Stimulated activated CD8-positive, alpha-beta memory T cell treated with anti-CD3 and anti-CD28 coated beads, Interleukin-12 subunit alpha, Interleukin-12 subunit beta, amount 100 ng/mL, for 1 hour (primary cell): ENCODE measurements around the gene ZFAND3.
"Not testable (repeated sequence)": the region's sequence is repeated elsewhere in the genome, so short reads cannot be mapped to it uniquely, and the experiment has no call there.

Source experiments
- DNase-seq: peaks from one replicate; pipeline ENCODE4 v3.0.0-alpha.2; 2020; ENCODE audit warnings: low read depth

Gene ZFAND3

GRCh38 chr6:38092465-38092864, 272.9 kb downstream of the ZFAND3 start:
- DNase-seq, result no peak

GRCh38 chr6:38092964-38093363, 273.4 kb downstream of the ZFAND3 start:
- DNase-seq, result no peak

DNA sequence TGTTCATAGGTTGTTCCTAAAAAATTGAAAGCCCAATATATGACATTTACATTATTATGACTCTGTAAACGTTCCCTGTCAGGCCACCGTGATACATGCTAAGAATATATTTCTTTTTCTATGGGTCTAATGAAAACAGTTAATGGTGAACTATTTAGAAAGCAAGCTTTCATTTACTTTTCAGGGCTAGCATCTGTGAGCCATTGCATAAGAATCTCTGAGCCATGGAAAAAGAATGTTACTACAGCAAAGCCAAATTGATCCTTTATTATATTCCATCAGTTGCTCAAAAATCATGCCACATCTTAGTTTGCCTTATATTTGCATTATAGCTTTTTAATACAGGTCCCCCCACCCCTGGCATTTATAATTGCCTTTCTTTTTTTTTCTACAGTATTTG, 275.5 kb downstream of the ZFAND3 start:
- no peak for DNase-seq

DNA sequence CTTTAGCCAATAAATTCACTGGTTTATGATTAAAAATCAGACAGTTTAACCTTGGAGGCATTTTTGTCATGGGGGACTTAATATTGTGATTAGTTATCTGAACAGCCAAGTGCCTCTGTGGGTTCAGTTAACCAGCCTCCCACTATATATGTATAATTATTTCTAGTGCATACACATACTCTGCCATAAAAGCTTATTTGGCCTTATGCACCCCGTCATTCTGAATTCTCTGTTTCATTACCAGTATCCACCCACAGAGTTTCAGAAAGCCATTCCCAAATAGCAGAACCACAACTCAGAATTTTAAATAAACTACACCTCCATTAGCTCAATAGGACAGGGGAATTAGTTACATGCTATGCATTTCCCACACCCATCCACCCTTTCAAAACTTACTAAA, 279.7 kb downstream of the ZFAND3 start:
- DNase-seq, result no peak

DNA sequence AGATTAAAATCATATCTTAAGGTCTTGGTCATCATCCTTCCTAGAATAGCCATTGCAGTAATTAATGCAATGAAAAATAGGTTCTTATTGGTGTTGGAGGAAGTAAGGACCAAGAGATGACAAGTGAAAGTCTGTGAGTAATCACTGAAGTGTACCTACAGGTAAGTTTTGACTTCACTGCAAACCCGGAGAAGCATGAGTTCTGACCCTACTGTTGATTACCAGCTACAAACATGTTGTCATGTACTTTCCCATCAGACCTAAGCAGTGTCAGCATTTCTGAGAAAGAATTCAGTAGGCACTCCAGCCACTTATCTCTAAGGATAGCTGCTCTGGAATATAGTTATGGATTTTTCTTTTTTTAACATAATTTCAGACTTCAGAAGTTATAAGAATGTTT, 280.9 kb downstream of the ZFAND3 start:
- no peak for DNase-seq

DNA sequence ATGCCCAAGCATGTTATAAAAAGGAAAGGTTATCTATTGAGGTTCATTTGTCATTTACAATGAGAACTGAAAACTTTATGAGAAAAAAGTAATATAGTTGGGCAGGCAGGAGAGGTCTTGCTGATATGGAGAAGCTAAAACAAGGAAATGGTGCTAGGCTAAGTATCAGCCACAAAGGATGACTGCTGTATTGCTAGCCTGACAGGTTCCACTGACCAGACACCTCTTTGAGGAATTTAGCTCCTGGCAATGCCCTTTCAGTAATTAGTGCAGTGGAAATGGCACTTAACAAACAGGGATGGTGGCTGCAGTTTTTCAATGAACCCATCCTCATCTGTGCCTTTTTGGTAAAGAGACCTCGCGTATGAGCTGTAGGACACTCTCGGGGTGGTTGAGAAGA, 284.4 kb downstream of the ZFAND3 start:
- no peak for DNase-seq

DNA sequence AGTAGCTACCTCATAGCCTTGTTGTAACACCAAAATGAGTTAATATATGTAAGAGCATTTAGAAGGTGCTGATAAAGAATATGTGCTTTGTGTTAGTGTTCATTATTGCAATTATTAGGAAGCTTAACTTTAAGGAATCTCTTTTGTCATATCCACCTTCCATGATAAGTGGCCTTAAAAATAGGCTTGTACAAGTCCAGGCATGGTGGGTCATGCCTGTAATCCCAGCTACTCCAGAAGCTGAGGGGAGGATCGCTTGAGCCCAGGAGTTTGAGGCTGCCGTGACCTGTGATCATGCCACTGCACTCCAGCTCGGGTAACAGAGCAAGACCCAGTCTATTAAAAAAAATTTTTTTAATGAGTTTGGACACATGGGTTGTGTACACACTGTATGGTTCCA, 285.5 kb downstream of the ZFAND3 start:
- no peak for DNase-seq

DNA sequence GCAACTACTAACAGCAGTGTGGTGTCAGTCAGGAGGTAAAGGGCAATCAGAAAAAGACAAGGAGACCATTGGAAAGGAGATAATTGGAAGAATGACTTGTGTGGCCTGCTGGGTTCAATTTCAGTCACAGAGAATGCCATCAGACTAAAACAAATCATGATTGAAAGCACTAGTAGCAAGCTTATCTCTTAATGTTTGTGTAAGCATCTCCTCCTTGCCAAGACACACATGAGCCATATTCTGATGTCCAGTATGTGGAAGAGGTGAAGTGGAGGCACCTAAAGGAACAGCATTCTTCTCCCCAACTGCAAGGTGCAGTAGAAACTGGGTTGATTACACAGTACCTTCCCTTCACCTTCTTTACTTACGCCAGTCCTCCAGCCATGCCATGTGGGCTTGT, 287.5 kb downstream of the ZFAND3 start:
- no peak for DNase-seq

GRCh38 chr6:38110481-38110971, 291.0 kb downstream of the ZFAND3 start:
- DNase-seq, result no peak

DNA sequence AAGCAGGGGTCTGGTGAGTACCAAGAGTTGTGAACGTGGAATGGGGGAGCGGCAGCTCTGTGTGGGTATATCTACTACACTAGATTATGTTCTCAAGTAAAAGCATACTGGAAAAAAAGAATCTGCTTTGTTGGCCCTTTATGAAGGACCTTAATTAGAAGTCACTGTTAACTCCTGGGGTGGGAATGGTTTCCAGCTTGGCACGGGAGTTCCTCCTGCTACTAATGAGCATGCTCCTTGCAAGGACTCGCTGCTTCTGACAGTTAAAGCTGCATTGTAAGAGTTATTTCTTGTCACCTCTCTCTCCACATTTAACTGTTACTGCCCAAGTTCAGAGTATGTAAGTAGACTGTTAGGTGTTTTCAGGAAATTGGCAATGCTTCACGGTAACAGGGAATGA, 292.7 kb downstream of the ZFAND3 start:
- DNase-seq, result no peak

GRCh38 chr6:38113825-38114576, 294.5 kb downstream of the ZFAND3 start:
- DNase-seq, result no peak

DNA sequence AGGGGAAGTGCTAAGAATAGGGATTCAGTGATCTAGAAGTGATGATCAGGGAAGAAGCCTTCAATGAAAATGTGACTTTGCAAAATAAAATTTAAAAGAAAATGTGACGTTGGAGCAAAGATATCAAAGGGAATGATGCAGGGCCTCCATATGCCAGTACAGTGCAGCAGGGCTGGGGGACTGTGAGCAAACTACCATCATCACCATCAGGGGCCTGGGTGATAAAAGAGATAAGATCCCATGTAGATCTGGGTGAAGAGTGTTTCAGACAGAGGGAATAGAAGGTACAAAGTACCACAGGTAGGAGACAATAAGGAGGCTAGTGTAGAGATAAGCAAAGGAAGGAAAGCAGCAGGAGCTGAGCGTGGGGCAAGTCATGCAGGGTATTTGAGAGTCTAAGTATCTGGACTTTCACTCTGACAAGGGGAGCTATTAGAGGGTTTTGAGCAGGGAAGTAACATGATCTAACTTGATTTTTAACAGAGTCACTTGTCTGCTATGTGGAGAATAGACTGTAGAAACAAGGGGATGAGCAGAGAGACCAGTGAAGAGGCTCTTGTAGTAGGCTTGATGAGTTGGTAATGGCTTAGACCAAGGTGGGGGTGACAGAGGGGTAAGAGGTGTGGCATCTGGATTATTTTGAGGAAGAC, 295.6 kb downstream of the ZFAND3 start:
- DNase-seq, result no peak

DNA sequence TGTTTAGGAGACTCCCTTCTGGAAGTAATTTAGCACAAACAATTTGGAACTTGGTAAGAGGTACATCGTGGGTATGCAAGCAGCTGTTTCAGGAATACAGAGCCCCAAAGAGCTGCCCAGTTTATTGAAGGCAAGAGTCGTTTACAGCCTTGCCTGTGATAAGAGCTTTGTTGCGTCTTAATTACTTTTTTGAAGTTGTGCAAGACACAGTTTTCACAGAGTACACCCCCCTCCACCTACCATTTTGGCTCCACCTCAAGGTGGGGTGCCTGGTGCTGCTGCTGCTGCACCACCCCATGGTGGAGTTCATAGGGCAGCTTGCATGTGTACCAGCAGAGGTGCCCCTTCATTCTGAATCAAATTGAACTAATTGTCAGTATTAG, 296.1 kb downstream of the ZFAND3 start:
- no peak for DNase-seq

DNA sequence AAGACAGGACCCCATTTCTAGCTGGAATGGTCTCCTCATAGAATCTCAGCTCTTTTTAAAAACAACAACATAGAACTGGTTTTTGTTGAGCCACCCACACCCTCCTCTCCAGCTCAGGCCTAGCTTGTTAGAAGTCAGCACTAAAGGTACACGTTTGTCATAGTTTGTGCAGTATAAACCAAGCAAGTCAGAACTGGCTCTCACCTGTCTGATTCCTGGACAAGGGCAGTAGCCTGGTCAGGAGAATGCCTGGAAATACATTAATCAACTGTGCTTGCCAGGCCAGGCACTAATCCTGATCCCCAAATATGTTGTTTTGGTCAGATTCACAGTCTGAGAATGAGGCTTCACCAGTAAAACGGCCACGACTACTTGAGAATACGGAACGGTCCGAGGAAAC, 296.7 kb downstream of the ZFAND3 start:
- no peak for DNase-seq

GRCh38 chr6:38117281-38117680, 297.8 kb downstream of the ZFAND3 start:
- DNase-seq, result no peak

DNA sequence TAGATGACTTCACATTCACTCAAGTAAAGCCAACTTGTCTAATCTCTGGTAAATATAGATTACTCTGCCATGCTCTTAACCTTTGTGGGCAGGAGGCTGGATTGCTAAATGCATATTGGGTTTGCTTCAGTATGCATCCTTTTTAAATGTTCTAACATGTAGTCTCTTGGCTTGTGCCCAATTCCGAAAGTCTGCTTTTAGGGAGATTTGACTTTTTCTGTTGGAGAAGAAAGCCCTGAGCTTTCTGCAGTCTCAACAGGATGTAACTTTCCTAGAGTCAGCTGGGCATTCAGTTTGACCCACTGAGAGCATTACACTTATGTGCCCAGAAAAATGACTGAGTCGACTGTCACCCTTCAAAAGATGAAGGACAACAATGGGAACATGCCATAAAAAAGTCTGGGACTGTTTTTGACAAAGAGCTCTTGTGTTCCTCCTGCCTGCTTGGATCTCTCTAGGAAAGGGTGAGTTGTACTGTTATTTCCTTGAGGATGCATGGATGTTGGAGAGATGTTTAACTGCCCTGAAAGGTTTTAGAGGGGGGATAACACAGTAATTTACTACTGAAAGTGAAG, 299.4 kb downstream of the ZFAND3 start:
- DNase-seq, result no peak

DNA sequence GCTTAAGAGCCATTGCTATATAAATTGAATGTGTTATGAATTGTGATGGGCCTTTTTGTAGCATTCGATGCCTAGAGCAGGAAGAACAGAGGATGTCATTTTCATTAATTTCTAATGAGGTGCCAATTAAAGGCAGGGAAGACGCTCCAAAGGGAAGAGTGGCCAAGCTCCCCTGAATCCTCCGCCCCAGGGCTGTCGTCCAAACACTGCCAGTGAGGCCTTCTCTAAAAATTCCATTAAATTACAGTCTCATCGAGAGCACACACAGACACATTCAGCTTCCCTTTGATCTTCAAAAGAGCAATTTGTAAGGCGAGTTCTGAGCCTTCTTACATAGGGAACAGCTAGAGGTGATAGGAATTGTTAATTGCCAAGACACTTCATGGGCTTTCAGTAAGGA, 300.0 kb downstream of the ZFAND3 start:
- no peak for DNase-seq

DNA sequence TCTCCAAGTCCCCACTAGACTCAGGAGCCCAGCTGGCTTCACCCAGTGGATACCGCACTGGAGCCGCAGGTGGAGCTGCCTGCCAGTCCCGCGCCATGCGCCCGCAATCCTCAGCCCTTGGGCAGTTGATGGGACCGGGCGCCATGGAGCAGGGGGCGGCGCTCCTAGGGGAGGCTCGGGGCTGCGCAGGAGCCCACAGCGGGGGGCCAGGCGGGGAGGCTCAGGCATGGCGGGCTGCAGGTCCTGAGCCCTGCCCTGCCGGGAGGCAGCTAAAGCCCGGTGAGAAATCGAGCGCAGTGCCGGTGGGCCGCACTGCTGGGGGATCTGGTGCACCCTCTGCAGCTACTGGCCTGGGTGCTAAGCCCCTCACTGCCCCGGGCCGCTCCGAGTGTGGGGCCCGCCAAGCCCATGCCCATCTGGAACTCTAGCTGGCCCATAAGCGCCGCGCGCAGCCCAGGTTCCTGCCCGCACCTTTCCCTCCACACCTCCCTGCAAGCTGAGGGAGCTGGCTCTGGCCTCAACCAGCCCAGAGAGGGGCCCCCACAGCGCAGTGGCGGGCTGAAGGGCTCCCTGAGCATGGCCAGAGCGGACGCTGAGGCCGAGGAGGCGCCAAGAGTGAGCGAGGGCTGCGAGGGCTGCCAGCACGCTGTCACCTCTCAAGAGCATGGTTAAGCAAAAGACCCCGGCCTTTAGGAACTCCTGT, 304.8 kb downstream of the ZFAND3 start:
- not testable (repeated sequence) for DNase-seq

DNA sequence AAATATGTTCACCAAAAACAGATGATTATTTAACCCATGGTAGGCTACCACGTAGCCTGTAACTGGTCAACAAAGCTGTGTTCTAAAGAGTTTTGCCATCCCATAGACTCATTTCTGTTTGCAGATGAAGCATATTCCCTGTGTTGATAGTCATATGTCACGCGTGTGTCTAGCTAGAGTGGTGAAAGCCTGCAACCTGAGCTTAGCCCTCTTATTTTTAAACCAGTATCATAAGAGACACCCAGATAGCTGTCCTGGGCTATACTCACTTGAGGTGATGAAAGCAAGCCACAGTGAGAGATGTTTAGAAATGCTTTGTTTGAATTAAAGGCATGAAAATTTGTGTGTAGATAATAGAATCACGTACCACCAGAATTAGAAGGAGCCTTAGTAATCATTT, 307.8 kb downstream of the ZFAND3 start:
- DNase-seq, result no peak

DNA sequence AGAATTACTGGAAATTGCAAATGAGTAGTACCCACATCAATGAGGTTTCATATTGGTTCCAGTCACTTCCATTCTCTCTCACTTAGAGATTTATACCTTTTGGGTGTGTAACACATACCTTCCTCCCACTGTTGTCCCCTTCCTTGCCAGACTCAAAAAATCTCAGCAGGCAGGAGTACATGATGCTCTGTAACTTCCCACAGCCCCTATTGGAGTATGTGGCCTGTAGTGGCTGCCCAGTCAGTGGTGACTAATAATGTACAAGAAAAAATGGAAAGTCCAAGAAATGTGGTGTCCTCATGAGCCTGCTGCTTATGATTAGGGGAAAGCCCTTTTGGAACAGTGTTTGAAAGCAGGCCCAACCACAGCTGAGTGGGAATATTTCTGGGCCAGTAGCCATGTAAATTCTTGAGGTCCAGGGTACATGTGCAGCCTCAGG, 312.0 kb downstream of the ZFAND3 start:
- no peak for DNase-seq

GRCh38 chr6:38133932-38134703, 314.6 kb downstream of the ZFAND3 start:
- no peak for DNase-seq

GRCh38 chr6:38134704-38135088, 315.2 kb downstream of the ZFAND3 start:
- no peak for DNase-seq
